AG10803 (cell line): Measurements from ENCODE around the gene OR4D1.

Source experiments
- DNase-seq: peaks from one replicate; pipeline ENCODE4 v3.0.0; 2010; ENCODE audit warnings: low read depth
- H3K4me3 ChIP-seq: 2 replicates; pipeline ENCODE4 v1.5.1; 2011; ENCODE audit warnings: mild to moderate bottlenecking, low read length, control low read depth
- CTCF ChIP-seq: conservative IDR thresholded peaks from 2 replicates; pipeline ENCODE4 v1.5.1; 2011; ENCODE audit warnings: mild to moderate bottlenecking, low read length, control low read depth, inconsistent platforms

OR4D1 gene

GRCh38 chr17:58187063-58187462 lies 38.9 kb downstream of the OR4D1 start:
- no peak for TF ChIP-seq CTCF
- H3K4me3 ChIP-seq: no peak overlapping the region
- no peak for DNase-seq

DNA sequence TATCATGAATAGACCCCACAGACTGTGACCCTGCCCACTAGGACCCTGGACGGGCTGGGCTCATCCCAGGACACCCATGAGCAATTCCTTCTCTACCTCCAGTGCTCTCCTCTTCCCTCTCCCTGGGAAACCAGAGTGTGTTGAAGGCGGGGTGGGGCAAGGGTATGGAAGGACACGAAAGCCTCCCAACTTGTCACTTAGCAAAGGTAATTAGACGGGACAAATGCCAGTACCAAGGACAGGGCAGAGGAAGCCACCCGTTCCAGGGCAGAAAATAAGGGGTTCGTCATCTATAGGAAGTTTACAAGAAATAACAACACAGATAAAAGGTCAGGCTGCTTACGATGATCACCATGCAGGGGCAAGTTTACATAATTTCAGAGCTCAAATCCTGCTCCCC lies 39.5 kb downstream of the OR4D1 start:
- no peak for TF ChIP-seq CTCF
- no peak overlapping the region for H3K4me3 ChIP-seq
- no peak for DNase-seq

DNA sequence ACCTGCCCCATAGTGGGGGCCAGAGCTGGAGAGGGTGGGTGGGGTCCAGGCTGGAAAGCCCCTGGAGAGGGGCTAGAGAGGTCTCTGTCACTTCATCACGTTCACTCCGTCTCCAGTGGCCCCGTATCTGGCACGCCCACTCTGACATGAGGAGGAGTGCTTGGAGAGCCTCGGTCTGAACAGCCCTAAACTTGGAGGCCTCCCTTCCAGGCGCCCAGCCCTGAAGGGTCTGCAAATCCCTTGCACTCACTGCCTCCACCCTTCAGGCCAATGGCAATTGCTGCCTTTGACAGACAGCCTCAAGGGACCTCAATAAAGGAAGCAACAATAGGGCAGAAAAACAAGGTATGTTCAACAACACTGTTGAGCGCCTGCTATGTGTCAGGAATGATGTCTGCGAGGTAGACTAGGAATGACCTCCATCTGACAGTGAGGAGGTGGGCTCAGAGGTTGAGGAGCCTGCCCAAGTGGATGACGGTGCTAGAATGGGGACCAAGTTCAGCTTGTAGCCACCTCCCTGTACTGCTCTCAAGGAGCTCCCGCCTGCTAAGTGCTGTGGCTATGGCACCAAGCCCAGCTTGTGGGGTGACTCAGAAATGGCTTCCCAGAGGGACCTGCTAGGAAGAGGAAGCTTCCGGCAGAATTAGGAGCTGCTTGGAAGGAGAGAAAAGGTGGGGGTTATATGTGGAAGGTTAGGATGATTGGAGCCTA lies 41.4 kb downstream of the OR4D1 start:
- DNase-seq: peak; percentile 87
- no peak overlapping the region for H3K4me3 ChIP-seq
- no peak for TF ChIP-seq CTCF

DNA sequence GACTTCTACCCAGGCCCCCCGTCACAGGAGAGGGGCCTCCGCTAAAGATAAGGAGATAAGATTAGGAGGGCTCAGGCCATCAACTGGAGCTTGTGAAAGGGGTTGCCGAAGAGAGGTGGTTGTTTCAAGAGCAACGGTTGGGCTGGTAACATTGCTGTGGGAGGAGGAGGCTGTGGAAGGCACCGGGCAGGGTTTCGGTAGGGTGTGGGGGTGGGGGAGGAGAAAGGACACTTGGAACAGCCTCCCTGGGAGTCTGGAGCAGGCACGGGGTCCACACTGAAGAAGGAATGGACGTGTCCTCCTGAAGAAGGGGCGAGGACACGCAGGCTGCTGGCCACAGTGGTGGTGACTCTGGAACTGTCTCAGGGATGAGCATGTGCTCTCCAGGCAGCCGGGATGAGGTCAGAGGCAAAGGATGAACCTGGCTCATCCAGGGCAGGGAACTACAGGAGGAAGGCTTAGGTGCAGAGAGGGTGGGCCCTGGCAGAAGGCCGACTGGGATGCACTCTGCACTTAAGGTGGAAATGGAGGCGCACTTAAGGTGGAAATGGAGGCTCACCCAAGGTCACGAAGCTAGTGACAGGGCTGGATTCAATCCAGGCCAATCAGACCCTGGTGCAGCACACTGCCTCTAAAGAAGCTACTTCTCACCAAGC lies 43.2 kb downstream of the OR4D1 start:
- no peak for TF ChIP-seq CTCF
- no peak overlapping the region for H3K4me3 ChIP-seq
- no peak for DNase-seq

- no peak within 1 kb of the TSS for H3K4me3 ChIP-seq
- no peak for TF ChIP-seq CTCF
- DNase-seq: no peak
Measured at GRCh38 chr17:58192612-58193011, 44.4 kb downstream of the OR4D1 start, which contains the start of gene EPX. Gene EPX (plus strand): TSS chr17:58192726. CDS start chr17:58192847, 121 bp downstream.

DNA sequence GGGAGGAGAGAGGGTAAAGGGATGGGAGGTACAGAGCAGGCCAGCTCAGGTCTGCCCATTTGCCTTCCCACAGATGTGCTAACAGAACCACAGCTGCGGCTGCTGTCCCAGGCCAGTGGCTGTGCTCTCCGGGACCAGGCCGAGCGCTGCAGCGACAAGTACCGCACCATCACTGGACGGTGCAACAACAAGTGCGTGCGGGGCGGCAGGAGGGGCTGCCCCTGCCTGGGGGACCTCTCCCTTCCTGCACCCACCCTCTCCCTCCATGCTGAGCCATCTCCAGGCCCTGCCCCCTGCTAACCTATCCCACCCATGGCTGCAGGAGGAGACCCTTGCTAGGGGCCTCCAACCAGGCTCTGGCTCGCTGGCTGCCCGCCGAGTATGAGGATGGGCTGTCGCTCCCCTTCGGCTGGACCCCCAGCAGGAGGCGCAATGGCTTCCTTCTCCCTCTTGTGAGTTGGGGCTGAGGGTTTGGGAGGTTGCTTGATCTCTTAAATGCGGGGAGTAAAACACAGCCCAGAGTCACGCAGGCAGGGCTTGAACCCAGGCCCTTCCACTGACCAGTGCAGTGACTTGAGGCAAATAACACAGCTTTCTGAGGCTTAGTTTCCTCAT lies 45.6 kb downstream of the OR4D1 start:
- no peak overlapping the region for H3K4me3 ChIP-seq
- no peak for TF ChIP-seq CTCF
- DNase-seq: no peak

DNA sequence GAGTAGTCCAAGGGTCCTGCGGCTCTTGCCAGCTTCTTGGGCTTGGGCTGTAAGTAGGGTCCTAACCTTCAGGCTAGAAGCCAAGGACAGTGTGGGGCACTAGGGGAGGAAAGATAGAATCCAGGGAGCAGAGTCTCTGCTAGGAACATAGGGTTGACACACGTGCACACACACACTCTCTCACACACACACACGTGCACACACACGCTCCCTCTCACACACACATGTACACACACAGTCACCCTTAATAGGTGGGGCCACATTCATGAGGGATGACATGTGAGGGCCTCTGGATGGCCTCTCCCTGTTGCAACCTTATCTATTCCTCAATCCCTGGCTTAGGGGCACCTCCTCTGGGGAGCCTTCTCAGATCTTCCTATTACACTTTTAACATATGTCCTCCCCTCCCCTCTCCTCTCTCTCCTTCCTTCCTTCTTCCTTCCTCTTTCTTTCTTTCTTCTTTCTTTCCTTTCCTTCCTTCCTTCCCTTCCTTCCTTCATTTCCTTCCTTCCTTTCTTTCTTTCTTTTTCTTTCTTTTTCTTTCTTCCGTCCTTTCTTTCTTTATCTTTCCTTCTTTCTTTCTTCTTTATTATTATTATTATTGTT lies 47.4 kb downstream of the OR4D1 start:
- H3K4me3 ChIP-seq: no peak overlapping the region
- no peak for DNase-seq
- no peak for TF ChIP-seq CTCF
